Liver (tissue), 9 donors: ENCODE results near the gene SPAG17. TPM values are rescaled to one million over a fixed set of nuclear protein-coding genes. Genes with fewer than 3 reads are reported as not detected.
A peak's percentile ranks its signal among the peaks of the same experiment; 100 is the strongest.

ENCODE experiments used
- DNase-seq: peaks from one replicate; pipeline ENCODE4 v3.0.0-alpha.2; 2017; ENCODE audit warnings: low spot score
- H3K27ac ChIP-seq, 2 donors: one replicate each; pipeline ENCODE4 v1.7.0; 2013; ENCODE audit warnings: inconsistent platforms in 2 of 2, low read length in 2 of 2, control low read depth in 1 of 2, low read depth in 1 of 2, mild to moderate bottlenecking in 1 of 2
- H3K27me3 ChIP-seq, 4 donors: one replicate each; pipeline versions ENCODE4 v1.6.1 to v1.7.0; 2013; ENCODE audit warnings: low read length in 3 of 4, inconsistent platforms in 1 of 4, mild to moderate bottlenecking in 1 of 4, moderate library complexity in 1 of 4; ENCODE audit not compliant: control insufficient read depth in 4 of 4, insufficient read depth in 4 of 4
- H3K36me3 ChIP-seq, 4 donors: one replicate each; pipeline versions ENCODE4 v1.6.1 to v1.7.0; 2013; ENCODE audit warnings: low read length in 3 of 4, mild to moderate bottlenecking in 3 of 4, low read depth in 1 of 4, moderate library complexity in 1 of 4; ENCODE audit not compliant: control insufficient read depth in 4 of 4, insufficient read depth in 3 of 4
- H3K4me1 ChIP-seq, 4 donors: one replicate each; pipeline versions ENCODE4 v1.6.1 to v1.7.0; 2013; ENCODE audit warnings: low read length in 3 of 4, mild to moderate bottlenecking in 3 of 4, moderate library complexity in 1 of 4; ENCODE audit not compliant: control insufficient read depth in 4 of 4, insufficient read depth in 4 of 4
- H3K4me3 ChIP-seq, 3 donors: one replicate each; pipeline versions ENCODE4 v1.6.1 to v1.7.0; 2013; ENCODE audit warnings: low read length in 3 of 3, control low read depth in 1 of 3, low read depth in 1 of 3, mild to moderate bottlenecking in 1 of 3
- H3K9ac ChIP-seq, 2 donors: one replicate each; pipeline ENCODE4 v1.7.0; 2013; ENCODE audit warnings: low read length in 2 of 2, mild to moderate bottlenecking in 2 of 2, moderate library complexity in 2 of 2, control low read depth in 1 of 2, low read depth in 1 of 2
- H3K9me3 ChIP-seq, 4 donors: one replicate each; pipeline versions ENCODE4 v1.6.1 to v1.7.0; 2013; ENCODE audit warnings: low read length in 3 of 4; ENCODE audit not compliant: control insufficient read depth in 4 of 4
- ATF3 ChIP-seq: IDR thresholded peaks from 2 replicates; pipeline ENCODE4 v1.6.1; 2016; ENCODE audit warnings: antibody characterized with exemption
- EGR1 ChIP-seq, 2 donors: IDR thresholded peaks; 2 replicates each; pipeline ENCODE4 v1.6.1; 2016 to 2018; ENCODE audit warnings: antibody characterized with exemption in 2 of 2, low read depth in 2 of 2
- FOXA1 ChIP-seq: IDR thresholded peaks from 2 replicates; pipeline ENCODE4 v1.6.1; 2016; ENCODE audit warnings: antibody characterized with exemption
- FOXA2 ChIP-seq: IDR thresholded peaks from 2 replicates; pipeline ENCODE4 v1.6.1; 2016; ENCODE audit warnings: antibody characterized with exemption
- GABPA ChIP-seq, 2 donors: IDR thresholded peaks in 1 of 2; conservative IDR thresholded peaks in 1 of 2; 2 replicates each; pipeline ENCODE4 v1.6.1; 2016; ENCODE audit warnings: antibody characterized with exemption in 2 of 2, mild to moderate bottlenecking in 1 of 2, moderate library complexity in 1 of 2
- HNF4A ChIP-seq, 2 donors: conservative IDR thresholded peaks; 2 replicates each; pipeline ENCODE4 v1.6.1; 2016; ENCODE audit warnings: antibody characterized with exemption in 2 of 2, mild to moderate bottlenecking in 2 of 2
- HNF4G ChIP-seq: IDR thresholded peaks from 2 replicates; pipeline ENCODE4 v1.6.1; 2016; ENCODE audit warnings: antibody characterized with exemption
- JUND ChIP-seq, 2 donors: IDR thresholded peaks; 2 replicates each; pipeline ENCODE4 v1.6.1; 2016; ENCODE audit warnings: antibody characterized with exemption in 2 of 2
- NR2F2 ChIP-seq: IDR thresholded peaks from 2 replicates; pipeline ENCODE4 v1.6.1; 2016; ENCODE audit warnings: antibody characterized with exemption
- RAD21 ChIP-seq, 2 donors: IDR thresholded peaks; 2 replicates each; pipeline ENCODE4 v1.6.1; 2016; ENCODE audit warnings: antibody characterized with exemption in 2 of 2, mild to moderate bottlenecking in 2 of 2
- REST ChIP-seq: IDR thresholded peaks from 2 replicates; pipeline ENCODE4 v1.6.1; 2016; ENCODE audit warnings: antibody characterized with exemption, mild to moderate bottlenecking
- RXRA ChIP-seq, 2 donors: IDR thresholded peaks; 2 replicates each; pipeline ENCODE4 v1.6.1; 2017 to 2018; ENCODE audit warnings: antibody characterized with exemption in 2 of 2, mild to moderate bottlenecking in 1 of 2
- SP1 ChIP-seq: IDR thresholded peaks from 2 replicates; pipeline ENCODE4 v1.6.1; 2018; ENCODE audit warnings: antibody characterized with exemption, mild to moderate bottlenecking
- TAF1 ChIP-seq: conservative IDR thresholded peaks from 2 replicates; pipeline ENCODE4 v1.6.1; 2016; ENCODE audit warnings: antibody characterized with exemption, mild to moderate bottlenecking
- YY1 ChIP-seq: IDR thresholded peaks from 2 replicates; pipeline ENCODE4 v1.6.1; 2016; ENCODE audit warnings: antibody characterized with exemption, mild to moderate bottlenecking
- WGBS: extraction: QIAGEN DNeasy Blood & Tissue Kit; methylation state at CpG from one replicate; pipeline ENCODE4 v1.1.7; 2013; 5-methylcytosine and 5-hydroxymethylcytosine counted together
- polyA plus RNA-seq, 2 donors: library from polyadenylated mRNA; stranded (reverse) in 1 of 2; unstranded in 1 of 2; fragments of 200-250 nt in 1 of 2; fragments of >200 nt in 1 of 2; fragmentation: Nextera tagmentation in 1 of 2; extraction: Ambion mirVana in 1 of 2; gene quantifications; one replicate each; pipeline versions ENCODE4 v1.2.1 to v1.2.3, GENCODE V29; 2013 to 2015
- total RNA-seq, 2 donors: library from RNA; depleted of rRNA; stranded (reverse); fragments of >200 nt; gene quantifications; one replicate each; pipeline ENCODE4 v1.2.3, GENCODE V29; 2014
- TF ChIP-seq, protein P1 (sequence below): IDR thresholded peaks from 2 replicates; pipeline ENCODE4 v1.6.1; 2016; ENCODE audit warnings: antibody characterized with exemption
- TF ChIP-seq, protein P2 (sequence below): IDR thresholded peaks from 2 replicates; pipeline ENCODE4 v1.6.1; 2016; ENCODE audit warnings: antibody characterized with exemption
- TF ChIP-seq, protein P3 (sequence below): fragments of 150-350 bp; IDR thresholded peaks from 2 replicates; pipeline ENCODE4 v1.5.1; 2017; ENCODE audit warnings: improper control_type of control experiment, low read depth, low read length; ENCODE audit not compliant: missing input control
- donor health status: healthy.
- donor health status: healthy.
- donor health status: healthy.
- donor health status: healthy.
- donor health status: healthy.

The SPAG17 gene
- total and polyA plus RNA-seq, 4 donors: 0.17 to 0.75 TPM; not detected in 2

DNA sequence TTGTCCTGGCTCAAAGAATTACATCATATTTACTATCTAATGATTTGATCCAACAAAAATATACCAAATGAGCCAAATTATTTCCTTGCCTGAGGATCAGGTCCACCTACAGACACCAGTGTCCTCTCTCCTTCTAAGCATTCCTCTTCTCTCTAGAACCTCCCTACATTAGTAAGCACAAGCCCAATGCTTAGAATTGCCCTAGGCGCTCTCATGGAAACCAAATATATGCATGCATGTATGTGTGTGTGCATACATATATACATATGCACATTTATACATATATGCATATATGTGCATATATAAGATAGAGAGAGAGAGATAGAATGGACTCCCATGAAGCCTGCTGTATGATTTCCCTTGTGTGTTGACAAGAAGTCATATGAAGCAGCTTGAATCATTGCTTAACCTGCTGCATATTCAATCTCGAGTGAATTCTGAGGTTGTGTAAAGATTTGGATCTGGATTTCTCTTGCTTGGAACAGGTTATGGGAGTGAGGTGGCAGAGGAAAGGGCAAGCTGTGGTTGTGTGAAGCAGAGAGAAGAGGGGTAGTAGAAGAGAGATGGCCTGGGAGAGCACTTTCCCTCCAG, 66.1 kb downstream of the SPAG17 start:
- H3K36me3 ChIP-seq: no peaks in the 10 kb centered on the region
- no peaks in the 10 kb centered on the region for H3K27me3 ChIP-seq
- no peak overlapping the region for H3K4me3 ChIP-seq
- DNase-seq: no peak
- H3K9ac ChIP-seq: no peak overlapping the region
- WGBS: 68% methylated on average over 2 of the region's 2 CpGs
- H3K27ac ChIP-seq: peak overlapping the region in 1 of 2 donors; percentile 48
- H3K4me1 ChIP-seq: peaks cover 7 to 39% (median 28%) of the 10 kb centered on the region in 4 donors
- TF ChIP-seq, protein P1, sequence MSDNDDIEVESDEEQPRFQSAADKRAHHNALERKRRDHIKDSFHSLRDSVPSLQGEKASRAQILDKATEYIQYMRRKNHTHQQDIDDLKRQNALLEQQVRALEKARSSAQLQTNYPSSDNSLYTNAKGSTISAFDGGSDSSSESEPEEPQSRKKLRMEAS: no peak
- TF ChIP-seq, protein P2, sequence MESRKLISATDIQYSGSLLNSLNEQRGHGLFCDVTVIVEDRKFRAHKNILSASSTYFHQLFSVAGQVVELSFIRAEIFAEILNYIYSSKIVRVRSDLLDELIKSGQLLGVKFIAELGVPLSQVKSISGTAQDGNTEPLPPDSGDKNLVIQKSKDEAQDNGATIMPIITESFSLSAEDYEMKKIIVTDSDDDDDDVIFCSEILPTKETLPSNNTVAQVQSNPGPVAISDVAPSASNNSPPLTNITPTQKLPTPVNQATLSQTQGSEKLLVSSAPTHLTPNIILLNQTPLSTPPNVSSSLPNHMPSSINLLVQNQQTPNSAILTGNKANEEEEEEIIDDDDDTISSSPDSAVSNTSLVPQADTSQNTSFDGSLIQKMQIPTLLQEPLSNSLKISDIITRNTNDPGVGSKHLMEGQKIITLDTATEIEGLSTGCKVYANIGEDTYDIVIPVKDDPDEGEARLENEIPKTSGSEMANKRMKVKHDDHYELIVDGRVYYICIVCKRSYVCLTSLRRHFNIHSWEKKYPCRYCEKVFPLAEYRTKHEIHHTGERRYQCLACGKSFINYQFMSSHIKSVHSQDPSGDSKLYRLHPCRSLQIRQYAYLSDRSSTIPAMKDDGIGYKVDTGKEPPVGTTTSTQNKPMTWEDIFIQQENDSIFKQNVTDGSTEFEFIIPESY: peak; percentile 1
- no peaks in the 10 kb centered on the region for H3K9me3 ChIP-seq

DNA sequence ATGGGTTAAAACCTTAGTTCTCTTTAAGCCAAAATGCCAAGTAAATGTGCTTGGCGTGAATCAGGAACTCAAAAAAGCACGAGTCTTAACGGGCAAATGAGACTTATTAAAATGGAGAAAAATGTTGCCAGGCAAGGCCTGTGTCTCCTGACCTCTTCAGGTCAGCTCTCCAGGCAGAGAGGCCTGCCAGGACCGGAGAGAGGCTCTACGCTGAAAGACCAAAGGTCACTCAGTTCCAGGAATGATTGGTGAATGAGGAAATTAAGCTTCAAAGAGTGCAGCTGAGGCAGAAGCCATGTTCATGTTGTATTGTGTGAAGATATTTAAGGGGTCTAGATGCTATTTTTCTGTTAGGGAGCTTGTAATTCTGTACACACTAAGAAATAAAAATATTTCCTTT, 66.6 kb downstream of the SPAG17 start:
- Histone ChIP-seq H3K9ac (no peak overlapping the region), H3K9me3 (no peaks in the 10 kb centered on the region), H3K27me3 (no peaks in the 10 kb centered on the region), H3K4me1 (peaks cover 7 to 39% (median 28%) of the 10 kb centered on the region in 4 donors), H3K27ac (peak overlapping the region in 1 of 2 donors; percentile 48), H3K4me3 (no peak overlapping the region), H3K36me3 (no peaks in the 10 kb centered on the region)
- 14% methylated on average over 5 of the region's 5 CpGs for WGBS
- no peak for DNase-seq
- TF ChIP-seq GABPA (IDR thresholded peaks at IDR 0.05 in 1 of 2, conservative IDR thresholded peaks at IDR 0.05 in 1 of 2): no peak
- TF ChIP-seq, protein P2: peak; percentile 34
- TF ChIP-seq YY1: peak; percentile 92
- TF ChIP-seq, protein P3, sequence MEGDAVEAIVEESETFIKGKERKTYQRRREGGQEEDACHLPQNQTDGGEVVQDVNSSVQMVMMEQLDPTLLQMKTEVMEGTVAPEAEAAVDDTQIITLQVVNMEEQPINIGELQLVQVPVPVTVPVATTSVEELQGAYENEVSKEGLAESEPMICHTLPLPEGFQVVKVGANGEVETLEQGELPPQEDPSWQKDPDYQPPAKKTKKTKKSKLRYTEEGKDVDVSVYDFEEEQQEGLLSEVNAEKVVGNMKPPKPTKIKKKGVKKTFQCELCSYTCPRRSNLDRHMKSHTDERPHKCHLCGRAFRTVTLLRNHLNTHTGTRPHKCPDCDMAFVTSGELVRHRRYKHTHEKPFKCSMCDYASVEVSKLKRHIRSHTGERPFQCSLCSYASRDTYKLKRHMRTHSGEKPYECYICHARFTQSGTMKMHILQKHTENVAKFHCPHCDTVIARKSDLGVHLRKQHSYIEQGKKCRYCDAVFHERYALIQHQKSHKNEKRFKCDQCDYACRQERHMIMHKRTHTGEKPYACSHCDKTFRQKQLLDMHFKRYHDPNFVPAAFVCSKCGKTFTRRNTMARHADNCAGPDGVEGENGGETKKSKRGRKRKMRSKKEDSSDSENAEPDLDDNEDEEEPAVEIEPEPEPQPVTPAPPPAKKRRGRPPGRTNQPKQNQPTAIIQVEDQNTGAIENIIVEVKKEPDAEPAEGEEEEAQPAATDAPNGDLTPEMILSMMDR: no peak
- TF ChIP-seq EGR1 (IDR thresholded peaks at IDR 0.05; ENCODE audit: low read depth in 2 of 2): peak in 1 of 2 donors; percentile 34
- peak; percentile 30 to 35 for TF ChIP-seq RAD21 (IDR thresholded peaks at IDR 0.05)
- peak; percentile 41 for TF ChIP-seq FOXA1
- TF ChIP-seq HNF4G: peak; percentile 83
- TF ChIP-seq ATF3: peak; percentile 65
- peak; percentile 75 for TF ChIP-seq JUND (IDR thresholded peaks at IDR 0.05)
- no peak for TF ChIP-seq TAF1
- no peak for TF ChIP-seq FOXA2
- TF ChIP-seq, protein P1: peak; percentile 41
- TF ChIP-seq REST: peak; percentile 51
- peak; percentile 92 to 95 for TF ChIP-seq HNF4A (conservative IDR thresholded peaks at IDR 0.05)
- peak; percentile 84 to 87 for TF ChIP-seq RXRA (IDR thresholded peaks at IDR 0.05)
- TF ChIP-seq SP1: peak; percentile 90
- peak; percentile 92 for TF ChIP-seq NR2F2
